GM12878 (cell line): Measurements from ENCODE around the gene SLC22A31. TPM values are rescaled to one million over a fixed set of nuclear protein-coding genes. Genes with fewer than 3 reads are reported as not detected.

Source experiments
- BCL3 ChIP-seq: IDR thresholded peaks from 2 replicates; pipeline ENCODE4 v1.6.1; 2011; ENCODE audit warnings: borderline replicate concordance, low read depth, mild to moderate bottlenecking, moderate library complexity, low read length; ENCODE audit not compliant: insufficient read depth, poor library complexity, severe bottlenecking
- E2F4 ChIP-seq: IDR thresholded peaks from 2 replicates; pipeline ENCODE4 v1.6.1; 2012; ENCODE audit warnings: low read depth, low read length, improper control_type of control experiment
- EED ChIP-seq: sonication (generic); IDR thresholded peaks from 2 replicates; pipeline ENCODE4 v1.6.1; 2016; ENCODE audit warnings: antibody characterized with exemption, low read depth
- GABPA ChIP-seq: IDR thresholded peaks from 2 replicates; pipeline ENCODE4 v1.6.1; 2014; ENCODE audit warnings: antibody characterized with exemption, low read depth, mild to moderate bottlenecking, inconsistent platforms
- GATAD2B ChIP-seq: fragments of 450-650 bp; conservative IDR thresholded peaks from 2 replicates; pipeline ENCODE4 v1.6.1; 2017; ENCODE audit warnings: low read depth, mild to moderate bottlenecking, moderate library complexity
- NR2C2 ChIP-seq: IDR thresholded peaks from 2 replicates; pipeline ENCODE4 v1.6.1; 2011; ENCODE audit warnings: borderline replicate concordance, low read depth; ENCODE audit not compliant: control insufficient read depth, insufficient read length
- SUPT20H ChIP-seq: IDR thresholded peaks from 2 replicates; pipeline ENCODE4 v1.6.1; 2011; ENCODE audit warnings: low read depth, mild to moderate bottlenecking, low read length, moderate library complexity, borderline replicate concordance; ENCODE audit not compliant: control insufficient read depth
- ZBED1 ChIP-seq: IDR thresholded peaks from 2 replicates; pipeline ENCODE4 v1.6.1; 2016; ENCODE audit warnings: borderline replicate concordance
- ZNF687 ChIP-seq: fragments of 450-650 bp; IDR thresholded peaks from 2 replicates; pipeline ENCODE4 v1.6.1; 2017; ENCODE audit warnings: mild to moderate bottlenecking, moderate library complexity
- polyA plus RNA-seq, 11 experiments: library from polyadenylated mRNA; depleted of rRNA in 4 of 11; unstranded in 6 of 11; stranded (reverse) in 5 of 11; fragments of >200 nt; fragmentation: Nextera tagmentation in 4 of 11; fragmentation: Illumina TruSeq in 1 of 11; extraction: Ambion mirVana in 4 of 11; extraction: Trizol in 1 of 11; gene quantifications; 1 replicate in 1 of 11; 2 replicates in 10 of 11; pipeline versions ENCODE4 v1.2.1 to v1.2.3, GENCODE V29; 2011 to 2016; ENCODE audit warnings: inconsistent platforms in 2 of 11, missing spikeins in 2 of 11, low read depth in 1 of 11
- total RNA-seq, 4 experiments: library from RNA; depleted of rRNA in 3 of 4; stranded (reverse); fragments of >200 nt in 3 of 4; fragmentation: Illumina TruSeq in 1 of 4; extraction: Trizol in 1 of 4; gene quantifications; 2 replicates each; pipeline versions ENCODE4 v1.2.1 to v1.2.3, GENCODE V29; 2013 to 2021

The SLC22A31 gene
- total and polyA plus RNA-seq, 10 of the 15 experiments (the other 5 are each of a cell fraction or from before 2014, with no cell fraction given) = 0.13 to 0.24 (median 0.23) TPM; not detected in 7

- TF ChIP-seq ZNF687 (no peak), E2F4 (no peak), ZBED1 (no peak), SUPT20H (no peak), BCL3 (no peak), NR2C2 (no peak), GATAD2B (peak; percentile 81), EED (no peak), GABPA (peak; percentile 94)
Observed at GRCh38 chr16:89217388-89218191, 17.3 kb upstream of the SLC22A31 start, which contains the start of gene ZNF778 (continued).
